DMS153 treated with DMSO at 0.1 percent for 48 hours (cell line): ENCODE results near the gene EIF1AX.
"Not testable (repeated sequence)": the region's sequence is repeated elsewhere in the genome, so short reads cannot be mapped to it uniquely, and the experiment has no call there.

ENCODE experiments used
- DNase-seq: peaks from one replicate; lab custom pipeline; 2025; ENCODE audit not compliant: unreplicated experiment; lab: John Stamatoyannopoulos, UW

The EIF1AX gene

GRCh38 chrX:20141281-20142220 lies at the start of gene EIF1AX:
Gene EIF1AX (minus strand): TSS chrX:20141838. CDS start chrX:20141640, 198 bp downstream.
- DNase-seq, result peak; percentile 68

DNA sequence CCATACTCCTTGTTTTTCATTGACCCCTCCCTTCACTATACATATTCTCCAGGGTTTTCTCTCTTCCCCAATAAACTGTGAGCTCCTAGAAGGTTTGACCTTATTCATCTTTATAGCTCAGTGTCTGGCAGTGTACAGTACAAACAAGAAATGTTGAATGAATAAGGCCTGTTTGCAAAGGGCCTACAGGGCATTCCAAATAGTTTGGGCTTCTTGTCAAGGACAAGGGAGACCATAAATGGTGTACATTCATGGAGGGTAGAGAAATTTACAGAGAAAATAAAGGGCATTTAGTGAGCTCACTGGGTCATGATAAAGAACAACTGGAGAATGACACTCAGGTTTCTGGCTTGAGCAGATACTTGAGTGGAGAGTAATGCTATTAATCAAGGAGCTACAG lies 47.5 kb upstream of the EIF1AX start:
- no peak for DNase-seq

GRCh38 chrX:20181598-20182329 lies 40.1 kb upstream of the EIF1AX start:
- DNase-seq, result no peak

DNA sequence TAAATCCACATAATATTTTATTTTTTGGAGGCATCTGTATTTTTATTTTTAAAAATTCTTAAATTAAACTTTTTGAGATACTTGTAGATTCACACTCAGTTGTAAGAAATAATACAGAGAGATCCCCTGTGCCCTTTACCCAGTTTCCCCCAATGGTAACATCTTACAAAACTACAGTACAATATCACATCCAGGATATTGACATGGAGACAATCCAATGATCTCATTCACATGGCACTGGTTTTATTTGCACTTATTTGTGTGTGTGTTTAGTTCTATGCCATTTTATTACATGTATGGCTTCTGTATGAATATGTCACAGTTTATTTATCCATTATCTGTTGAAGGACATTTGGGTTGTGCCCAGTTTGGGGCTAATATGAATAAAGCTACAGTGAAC lies 35.5 kb upstream of the EIF1AX start:
- no peak for DNase-seq

DNA sequence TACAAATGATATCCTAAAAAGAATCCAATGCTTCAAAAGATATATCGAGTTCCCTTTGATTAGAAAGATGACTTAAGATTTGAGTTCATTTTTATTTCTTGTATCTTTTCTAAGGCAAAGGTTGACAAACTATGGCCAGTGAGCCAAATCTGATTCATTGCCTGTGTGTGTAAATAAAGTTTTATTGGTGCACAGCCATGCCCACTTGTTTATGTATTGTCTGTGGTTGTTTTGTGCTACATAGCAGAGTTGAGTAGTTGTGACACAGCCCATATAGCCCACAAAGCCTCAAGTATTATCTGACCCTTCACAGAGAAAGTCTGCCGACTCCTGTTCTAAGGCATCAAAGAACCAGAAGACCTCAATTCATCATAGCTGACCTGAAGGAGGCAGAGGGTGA lies 32.2 kb upstream of the EIF1AX start:
- DNase-seq, result no peak

DNA sequence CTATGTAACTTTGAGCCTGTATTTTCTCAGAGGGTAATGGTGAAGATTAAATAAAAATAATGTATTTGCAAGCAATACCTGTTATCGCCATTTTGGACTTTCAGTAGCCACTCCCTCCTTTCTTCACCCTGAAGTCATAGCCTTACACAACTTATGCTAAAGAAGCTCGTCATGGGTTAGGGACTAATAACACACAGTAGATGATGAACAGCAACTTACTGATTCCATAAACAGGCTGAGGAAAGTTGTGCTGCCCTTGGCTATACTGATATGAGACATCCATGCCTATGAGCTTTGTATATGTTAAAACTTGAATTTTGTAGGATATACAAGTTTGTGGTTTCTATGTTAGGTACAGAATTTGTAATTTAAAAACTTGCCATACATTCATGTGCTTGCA lies 31.7 kb upstream of the EIF1AX start:
- DNase-seq, result no peak

GRCh38 chrX:20171887-20172286 lies 30.2 kb upstream of the EIF1AX start:
- no peak for DNase-seq

DNA sequence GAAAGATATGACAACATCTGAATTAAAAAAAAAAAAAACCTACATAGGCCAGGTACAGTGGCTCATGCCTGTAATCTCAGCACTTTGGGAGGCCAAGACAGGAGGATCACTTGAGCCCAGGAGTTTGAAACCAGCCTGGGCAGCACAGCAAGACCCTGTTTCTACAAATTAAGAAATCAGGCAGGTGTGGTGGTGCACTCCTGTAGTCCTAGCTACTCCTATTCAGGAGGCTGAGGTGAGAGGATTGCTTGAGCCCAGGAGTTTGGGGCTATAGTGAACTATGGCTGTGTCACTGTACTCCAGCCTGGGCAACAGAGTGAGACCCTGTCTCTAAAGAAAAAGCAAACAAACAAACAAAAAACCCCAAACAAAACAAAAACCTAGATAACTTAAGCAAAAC lies 20.9 kb upstream of the EIF1AX start:
- not testable (repeated sequence) for DNase-seq

- no peak for DNase-seq
Observed at GRCh38 chrX:20159797-20160385, 18.3 kb upstream of the EIF1AX start.

DNA sequence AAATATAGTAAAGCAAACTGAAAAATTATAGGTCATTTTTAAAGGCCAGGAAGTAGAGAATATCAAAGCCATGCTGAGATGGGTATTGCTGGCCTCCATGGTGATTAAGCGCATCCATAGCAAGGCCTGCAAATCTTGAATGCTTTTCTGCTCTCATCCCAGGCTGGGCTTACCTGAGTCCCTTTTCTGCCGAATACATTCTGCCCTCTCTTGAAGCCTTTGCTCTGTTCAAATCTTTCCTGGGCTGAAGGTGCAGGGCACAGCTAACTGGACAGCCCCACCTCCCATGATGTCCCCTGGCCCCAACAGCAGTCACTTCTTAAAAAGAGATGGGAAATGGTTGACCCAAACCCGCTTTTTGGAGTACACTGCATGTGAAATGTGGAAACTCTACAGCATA lies 10.1 kb upstream of the EIF1AX start:
- no peak for DNase-seq

GRCh38 chrX:20149326-20149725 lies 7.7 kb upstream of the EIF1AX start:
- DNase-seq, result no peak

DNA sequence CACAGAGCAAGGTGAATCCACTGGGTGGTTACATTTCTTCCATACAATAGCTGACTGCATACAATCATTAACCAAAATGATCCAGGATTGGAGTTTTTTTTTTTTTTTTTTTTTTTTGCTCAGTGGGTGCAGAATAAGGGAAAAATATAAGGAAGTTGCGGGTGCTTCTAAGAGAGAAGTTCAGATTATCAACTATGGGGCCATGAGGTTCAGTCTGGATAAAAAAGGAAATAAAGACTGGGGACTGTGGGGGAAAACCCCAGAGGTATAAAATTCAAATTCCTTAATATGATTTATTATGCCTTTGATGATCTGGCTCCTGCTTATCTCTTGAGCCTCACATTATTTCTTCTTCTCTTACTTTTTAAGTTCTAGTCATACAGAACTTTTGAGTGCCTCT lies 5.9 kb upstream of the EIF1AX start:
- no peak for DNase-seq

- DNase-seq, result no peak
Observed at GRCh38 chrX:20144491-20144890, 2.9 kb upstream of the EIF1AX start.

DNA sequence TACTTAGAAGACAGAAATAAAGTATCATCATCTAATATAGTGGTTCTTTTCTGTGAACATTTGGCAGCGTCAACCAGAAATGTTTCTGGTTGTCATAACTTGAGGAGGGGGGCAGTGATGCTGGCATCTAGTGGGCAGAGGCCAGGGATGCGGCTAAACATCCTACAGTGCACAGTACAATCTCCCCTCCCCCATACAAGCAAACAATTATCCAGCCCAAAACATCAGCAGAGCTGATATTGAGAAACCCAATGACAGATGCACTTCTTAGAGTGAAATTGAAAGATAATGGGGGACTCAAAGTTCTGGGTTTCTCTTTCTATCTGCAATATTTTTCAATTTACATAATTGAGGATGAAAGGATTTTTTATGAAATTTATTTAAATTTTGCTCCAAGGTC lies 1.9 kb upstream of the EIF1AX start:
- DNase-seq, result no peak

DNA sequence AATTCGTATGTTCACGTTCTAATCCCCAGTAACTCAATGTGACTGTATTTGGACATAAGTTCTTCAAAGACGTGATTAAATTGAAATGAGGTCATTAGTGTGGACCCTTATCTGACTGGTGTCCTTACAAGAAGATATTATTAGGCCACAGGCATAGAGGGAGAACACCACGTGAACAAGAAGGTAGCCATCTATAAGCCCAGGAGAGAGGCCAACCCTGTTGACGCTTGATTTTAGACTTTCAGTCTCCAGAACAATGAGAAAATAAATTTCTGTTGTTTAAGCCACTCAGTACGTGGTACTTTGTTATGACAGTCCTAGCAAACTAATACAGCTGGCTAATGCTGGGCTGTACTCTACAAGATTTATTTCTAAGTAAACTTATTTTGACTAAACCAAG lies 1.5 kb upstream of the EIF1AX start:
- DNase-seq, result no peak

- no peak for DNase-seq
Observed at GRCh38 chrX:20140420-20140819, 1.2 kb downstream of the EIF1AX start.

DNA sequence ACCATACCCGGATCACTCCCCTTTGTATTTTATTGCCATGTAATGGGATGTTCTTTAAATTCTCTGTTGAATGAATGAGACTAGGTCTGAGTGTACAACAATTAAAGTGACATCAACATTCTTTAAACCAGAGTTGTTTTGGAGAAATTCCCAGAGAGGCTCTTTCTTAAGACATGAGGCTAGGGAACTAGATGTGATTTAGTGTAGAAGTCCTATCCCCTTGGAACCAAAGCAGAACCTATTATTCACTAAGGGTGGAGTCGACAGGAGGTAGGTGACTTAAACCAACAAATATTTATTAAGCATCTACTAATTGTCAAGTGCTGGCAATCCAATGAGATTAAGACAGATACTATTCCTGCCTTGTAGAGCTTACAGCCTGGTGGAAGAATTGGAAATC lies 1.7 kb downstream of the EIF1AX start:
- no peak for DNase-seq

DNA sequence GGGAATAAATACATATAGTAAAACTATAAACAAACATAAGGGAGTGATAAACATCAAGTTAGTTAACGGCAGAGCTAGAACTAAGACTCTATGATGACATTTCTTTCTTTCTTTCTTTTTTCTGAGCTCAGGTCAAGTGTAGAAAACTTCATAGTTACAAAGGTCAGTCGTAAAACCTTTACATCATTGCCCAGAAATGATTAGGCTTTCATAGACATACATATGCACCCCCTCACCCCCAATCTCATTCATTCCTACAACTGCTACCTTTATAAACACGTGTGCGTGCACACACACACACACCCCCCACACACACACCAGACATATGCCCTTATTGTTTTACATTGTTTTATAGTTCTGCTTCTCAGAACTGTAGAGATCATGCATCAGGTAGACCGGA lies 5.7 kb downstream of the EIF1AX start:
- no peak for DNase-seq

DNA sequence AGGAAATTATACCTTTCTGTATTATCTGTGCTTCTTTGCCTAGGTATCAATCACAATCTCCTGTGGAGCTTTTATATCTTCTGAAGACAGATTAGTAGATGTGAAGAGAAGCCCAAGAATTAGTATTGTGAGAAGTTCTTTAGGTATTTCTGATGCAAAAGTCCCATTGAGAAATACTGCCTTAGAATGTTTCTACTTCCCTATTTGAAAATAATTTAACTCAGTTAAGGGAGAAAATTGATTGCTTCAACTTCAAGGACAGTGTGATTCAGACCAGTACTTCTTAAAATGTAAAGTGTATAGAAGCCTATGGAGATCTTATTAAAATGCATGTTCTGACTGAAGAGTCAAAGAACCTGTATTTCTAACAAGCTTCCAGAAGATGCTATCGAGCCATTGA lies 9.0 kb downstream of the EIF1AX start:
- no peak for DNase-seq

GRCh38 chrX:20130357-20130756 lies 11.3 kb downstream of the EIF1AX start:
- no peak for DNase-seq

DNA sequence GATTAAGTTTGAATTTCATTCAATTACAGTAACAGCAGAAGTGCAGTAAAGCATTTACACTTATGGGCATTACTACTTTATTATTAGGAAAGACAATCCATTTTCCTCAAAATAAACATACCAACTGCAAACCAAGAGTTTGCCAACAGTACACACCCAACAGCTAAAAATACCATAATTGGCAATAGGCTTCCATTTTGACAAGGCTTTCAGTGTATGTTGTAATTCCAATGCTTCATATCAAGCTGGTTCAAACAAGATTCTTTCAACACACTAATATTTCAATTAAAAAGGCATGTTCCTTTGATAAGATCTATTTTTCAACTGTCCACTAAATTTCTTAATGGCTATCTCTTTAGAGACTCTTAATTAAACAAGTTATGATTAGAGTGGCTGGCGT lies 12.1 kb downstream of the EIF1AX start:
- no peak for DNase-seq

DNA sequence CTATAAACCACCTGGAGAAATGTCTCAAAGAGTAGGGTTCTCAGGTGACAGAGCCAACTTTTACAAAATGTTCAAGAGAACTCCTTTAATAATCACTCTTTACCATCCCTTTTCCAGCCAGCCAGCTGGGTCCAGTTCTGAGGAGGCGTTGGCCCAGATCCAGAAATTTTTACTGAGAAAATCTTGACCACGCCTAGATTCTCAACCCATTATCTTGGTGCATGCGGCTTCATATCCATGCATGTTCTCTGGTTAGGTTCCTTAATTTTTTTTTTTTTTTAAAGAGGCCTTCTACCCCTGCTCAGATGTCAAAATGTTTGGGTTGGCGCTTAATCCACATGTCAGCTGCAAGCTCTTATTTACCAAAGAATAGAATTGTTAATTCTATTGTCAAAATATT lies 13.0 kb downstream of the EIF1AX start:
- no peak for DNase-seq
